Measurements from ENCODE around the gene STK24. TPM values are rescaled to one million over a fixed set of nuclear protein-coding genes. Genes with fewer than 3 reads are reported as not detected.

The STK24 gene
- total RNA-seq, 3 donors from 2014 or later = 190 to 210 (median 204) TPM

DNA sequence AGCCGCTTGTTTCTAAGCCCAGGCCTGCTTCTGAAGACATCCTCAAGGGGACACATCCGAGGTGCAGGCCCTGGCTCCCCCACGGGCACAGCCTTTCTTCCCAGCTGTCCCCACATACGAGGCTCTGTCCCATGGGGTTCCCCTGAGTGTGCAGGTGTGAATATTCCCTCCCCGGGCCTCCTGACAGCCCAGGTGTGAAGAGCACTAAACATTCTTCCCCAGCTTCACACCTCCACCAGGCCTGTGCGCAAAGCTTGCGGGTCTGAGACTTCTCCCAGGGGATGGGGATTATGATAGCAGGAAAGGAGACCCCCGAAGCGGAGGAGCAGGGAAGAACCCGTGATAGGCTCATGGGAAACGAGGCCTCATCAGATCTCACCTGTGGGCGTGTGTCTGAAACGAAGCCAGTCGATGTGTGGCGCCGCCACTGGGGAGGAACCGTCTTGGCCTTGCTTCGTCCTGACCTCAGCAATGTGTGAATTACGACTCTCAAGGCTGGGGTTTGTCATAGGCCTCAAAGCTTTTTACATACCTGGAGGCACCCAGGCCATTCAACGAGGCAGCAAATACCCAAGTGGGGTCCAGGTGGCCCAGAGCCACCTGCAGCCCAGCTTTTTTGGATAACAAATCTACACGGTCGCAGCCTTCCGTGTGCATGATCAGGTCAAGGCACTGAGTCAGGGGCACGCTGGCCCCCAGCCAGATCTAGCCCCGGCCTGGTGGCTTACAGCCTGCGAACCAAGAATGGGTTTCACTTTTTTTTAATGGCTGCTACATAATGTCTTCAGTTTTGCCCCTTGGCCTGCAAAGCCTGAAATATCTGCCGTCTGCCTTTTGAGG lies 134.3 kb downstream of the STK24 start:
- no peak overlapping the region for H3K4me3 ChIP-seq
- DNase-seq = no peak
- no peaks in the 10 kb centered on the region for H3K36me3 ChIP-seq (ENCODE audit: low read depth)
- intact Hi-C loops (cut with DNase I, micrococcal nuclease) = loop anchor here (10.0 kb wide), 2 partner anchors 132 to 212 kb away; partner anchors contain the start of gene STK24 (in 1 of the 2)
- H3K9me3 ChIP-seq = no peaks in the 10 kb centered on the region
- ATAC-seq = no peak
- TF ChIP-seq, protein P1, sequence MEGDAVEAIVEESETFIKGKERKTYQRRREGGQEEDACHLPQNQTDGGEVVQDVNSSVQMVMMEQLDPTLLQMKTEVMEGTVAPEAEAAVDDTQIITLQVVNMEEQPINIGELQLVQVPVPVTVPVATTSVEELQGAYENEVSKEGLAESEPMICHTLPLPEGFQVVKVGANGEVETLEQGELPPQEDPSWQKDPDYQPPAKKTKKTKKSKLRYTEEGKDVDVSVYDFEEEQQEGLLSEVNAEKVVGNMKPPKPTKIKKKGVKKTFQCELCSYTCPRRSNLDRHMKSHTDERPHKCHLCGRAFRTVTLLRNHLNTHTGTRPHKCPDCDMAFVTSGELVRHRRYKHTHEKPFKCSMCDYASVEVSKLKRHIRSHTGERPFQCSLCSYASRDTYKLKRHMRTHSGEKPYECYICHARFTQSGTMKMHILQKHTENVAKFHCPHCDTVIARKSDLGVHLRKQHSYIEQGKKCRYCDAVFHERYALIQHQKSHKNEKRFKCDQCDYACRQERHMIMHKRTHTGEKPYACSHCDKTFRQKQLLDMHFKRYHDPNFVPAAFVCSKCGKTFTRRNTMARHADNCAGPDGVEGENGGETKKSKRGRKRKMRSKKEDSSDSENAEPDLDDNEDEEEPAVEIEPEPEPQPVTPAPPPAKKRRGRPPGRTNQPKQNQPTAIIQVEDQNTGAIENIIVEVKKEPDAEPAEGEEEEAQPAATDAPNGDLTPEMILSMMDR (IDR thresholded peaks at IDR 0.05) = no peak
- H3K4me1 ChIP-seq (ENCODE audit: low read depth) = peaks cover 8% of the 10 kb centered on the region

DNA sequence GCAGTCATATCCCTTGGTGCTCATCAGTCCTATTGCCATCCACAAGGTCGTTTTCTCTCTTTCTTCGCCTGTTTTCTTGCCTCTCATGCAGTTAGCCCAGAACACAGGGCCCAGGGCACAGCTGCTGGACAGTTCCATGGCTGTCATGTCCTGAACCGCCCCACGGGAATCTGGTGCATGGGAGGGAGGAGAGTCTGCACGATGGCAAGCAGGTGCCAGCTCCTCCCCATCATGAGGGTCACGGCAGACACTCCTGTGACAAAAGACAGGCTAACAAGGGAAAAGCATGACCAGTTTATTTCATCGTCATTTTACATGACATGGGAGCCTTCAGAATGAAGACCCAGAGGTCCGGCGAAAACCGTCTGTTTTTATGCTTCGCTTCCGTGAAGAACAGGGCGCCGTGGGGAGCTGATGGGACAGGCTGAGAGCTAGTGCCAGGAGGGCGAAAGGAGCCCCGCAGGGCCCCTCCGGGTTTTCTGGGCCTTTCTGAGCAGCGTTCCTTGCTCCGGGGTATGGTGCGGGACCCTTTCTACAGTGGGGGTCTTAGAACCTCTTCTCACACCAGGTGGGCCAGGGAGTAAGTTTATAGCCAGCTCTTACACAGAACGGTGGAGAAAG lies 135.7 kb downstream of the STK24 start:
- DNase-seq (no peak), ATAC-seq (no peak)
- TF ChIP-seq, protein P1 (IDR thresholded peaks at IDR 0.05) = no peak
- Histone ChIP-seq H3K4me3 (no peak overlapping the region), H3K9me3 (no peaks in the 10 kb centered on the region), H3K4me1 (ENCODE audit: low read depth) (peaks cover 8% of the 10 kb centered on the region), H3K36me3 (ENCODE audit: low read depth) (no peaks in the 10 kb centered on the region)
- intact Hi-C loops (cut with DNase I, micrococcal nuclease) = loop anchor here (10.0 kb wide), 2 partner anchors 134 to 214 kb away; partner anchors contain the start of gene STK24 (in 1 of the 2)

DNA sequence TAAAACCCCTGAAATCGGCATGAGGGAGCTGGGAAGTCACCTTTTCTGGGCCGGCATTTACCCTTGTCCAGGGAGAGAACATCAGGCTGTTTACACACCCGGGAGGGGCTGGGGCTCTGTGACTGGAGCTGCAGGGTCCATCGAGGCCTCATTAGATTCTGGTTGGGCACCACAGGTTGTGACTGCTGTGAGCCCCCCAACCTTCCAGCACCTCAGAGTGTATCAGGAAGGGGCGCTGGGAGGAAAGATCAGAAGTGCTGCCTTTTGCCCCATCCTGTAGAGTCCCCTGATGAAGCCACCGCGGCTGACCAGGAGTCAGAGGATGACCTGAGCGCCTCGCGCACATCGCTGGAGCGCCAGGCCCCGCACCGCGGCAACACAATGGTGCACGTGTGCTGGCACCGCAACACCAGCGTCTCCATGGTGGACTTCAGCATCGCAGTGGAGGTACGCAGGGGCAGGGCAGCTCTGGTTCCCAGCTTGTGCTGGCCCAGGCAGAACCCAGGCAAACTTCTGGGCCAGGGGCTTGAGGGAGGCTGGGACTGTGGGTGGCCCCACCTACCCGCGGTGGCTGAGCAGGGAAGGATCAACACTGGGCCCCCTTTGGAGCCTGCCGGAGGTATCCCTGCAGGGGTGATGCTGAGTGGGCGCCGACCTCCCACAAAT lies 136.4 kb downstream of the STK24 start:
- intact Hi-C loops (cut with DNase I, micrococcal nuclease) = loop anchor here (10.0 kb wide), 2 partner anchors 134 to 214 kb away; partner anchors contain the start of gene STK24 (in 1 of the 2)
- no peak for DNase-seq
- TF ChIP-seq, protein P1 (IDR thresholded peaks at IDR 0.05) = no peak
- H3K36me3 ChIP-seq (ENCODE audit: low read depth) = no peaks in the 10 kb centered on the region
- H3K4me3 ChIP-seq = no peak overlapping the region
- no peak for ATAC-seq
- peaks cover 4% of the 10 kb centered on the region for H3K4me1 ChIP-seq (ENCODE audit: low read depth)
- H3K9me3 ChIP-seq = no peaks in the 10 kb centered on the region

DNA sequence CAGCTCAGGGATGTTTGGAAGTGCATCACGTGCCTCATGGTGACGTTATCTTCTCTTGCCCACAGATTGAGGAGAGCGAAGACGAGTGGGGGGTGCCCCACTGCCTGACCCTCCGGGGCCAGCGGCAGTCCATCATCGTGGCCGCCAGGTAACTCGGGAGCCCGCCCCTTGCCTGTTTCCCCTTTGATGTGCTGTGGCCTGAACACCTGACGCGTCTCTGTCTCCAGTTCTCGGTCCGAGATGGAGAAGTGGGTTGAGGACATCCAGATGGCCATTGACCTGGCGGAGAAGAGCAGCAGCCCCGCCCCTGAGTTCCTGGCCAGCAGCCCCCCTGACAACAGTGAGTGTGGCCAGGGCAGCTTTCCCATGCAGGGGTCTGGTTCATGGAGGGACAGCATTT lies 137.0 kb downstream of the STK24 start:
- Histone ChIP-seq H3K4me3 (no peak overlapping the region), H3K4me1 (ENCODE audit: low read depth) (no peaks in the 10 kb centered on the region), H3K9me3 (no peaks in the 10 kb centered on the region), H3K36me3 (ENCODE audit: low read depth) (no peaks in the 10 kb centered on the region)
- TF ChIP-seq, protein P1 (IDR thresholded peaks at IDR 0.05) = no peak
- intact Hi-C loops (cut with DNase I, micrococcal nuclease) = loop anchor here (10.0 kb wide), 2 partner anchors 135 to 215 kb away; partner anchors contain the start of gene STK24 (in 1 of the 2)
- no peak for DNase-seq
- no peak for ATAC-seq

DNA sequence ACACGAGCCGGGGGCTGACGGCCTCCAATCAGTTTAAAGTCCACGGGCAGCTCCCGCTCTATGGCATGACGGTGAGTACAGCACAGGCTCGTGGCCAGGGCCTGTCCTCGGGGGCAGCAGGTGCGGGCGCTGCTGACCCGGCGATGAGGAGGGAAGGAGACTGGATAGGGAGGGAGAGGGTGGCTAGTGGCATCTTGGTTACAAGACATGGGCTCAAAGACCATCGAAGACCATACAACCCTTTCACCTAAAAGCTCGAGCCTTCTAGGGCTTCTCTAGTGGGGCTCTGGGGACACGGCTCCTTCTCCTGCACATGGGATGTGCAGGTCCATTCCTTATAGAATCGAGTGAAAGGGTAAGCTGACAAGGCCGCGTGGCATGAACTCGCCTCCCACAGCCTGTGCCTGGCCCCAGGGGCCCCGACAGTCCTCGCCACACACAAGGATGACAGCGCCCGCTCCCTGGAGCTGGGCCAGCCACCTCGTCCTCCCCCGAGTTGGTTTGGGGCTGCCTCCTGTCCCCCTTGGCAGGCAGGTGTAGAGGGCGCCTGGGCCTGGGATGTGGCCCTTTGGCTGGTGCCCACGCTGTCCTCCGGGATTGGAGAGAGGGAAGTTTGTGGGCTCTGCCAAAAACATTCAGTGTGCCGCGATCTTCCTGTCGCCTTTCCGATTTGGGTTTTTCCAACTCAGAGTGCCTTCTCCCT lies 137.6 kb downstream of the STK24 start:
- no peaks in the 10 kb centered on the region for H3K4me1 ChIP-seq (ENCODE audit: low read depth)
- DNase-seq (no peak), ATAC-seq (no peak)
- intact Hi-C loops (cut with DNase I, micrococcal nuclease) = no loop called here
- no peaks in the 10 kb centered on the region for H3K9me3 ChIP-seq
- no peak overlapping the region for H3K4me3 ChIP-seq
- TF ChIP-seq, protein P1 (IDR thresholded peaks at IDR 0.05) = no peak
- H3K36me3 ChIP-seq (ENCODE audit: low read depth) = no peaks in the 10 kb centered on the region
